ENCODE data around the gene CYB5R3.

Gene CYB5R3

GRCh38 chr22:42644422-42645340, 4.5 kb downstream of the CYB5R3 start:
- TF ChIP-seq EGR1 (IDR thresholded peaks at IDR 0.05), result no peak
- TF ChIP-seq ZBTB7A (IDR thresholded peaks at IDR 0.05; ENCODE audit: low read depth), result no peak
- TF ChIP-seq USF1 (IDR thresholded peaks at IDR 0.05), result no peak
- no peak for TF ChIP-seq CREB1 (IDR thresholded peaks at IDR 0.05; ENCODE audit: low read depth)
- TF ChIP-seq RAD21 (IDR thresholded peaks at IDR 0.05; ENCODE audit: low read depth), result no peak
- TF ChIP-seq TCF12 (IDR thresholded peaks at IDR 0.05; ENCODE audit: low read depth), result no peak
- TF ChIP-seq CEBPB (IDR thresholded peaks at IDR 0.05), result no peak
- no peak for TF ChIP-seq MAX (IDR thresholded peaks at IDR 0.05)
- no peak for TF ChIP-seq NFIC (IDR thresholded peaks at IDR 0.05)
- no peak for TF ChIP-seq YY1 (IDR thresholded peaks at IDR 0.05; ENCODE audit: low read depth)
- no peak for TF ChIP-seq EP300 (IDR thresholded peaks at IDR 0.05; ENCODE audit: borderline replicate concordance)
- TF ChIP-seq TAF1 (IDR thresholded peaks at IDR 0.05; ENCODE audit: low read depth), result no peak

GRCh38 chr22:42643634-42644421, 5.4 kb downstream of the CYB5R3 start:
- TF ChIP-seq ZBTB7A (IDR thresholded peaks at IDR 0.05; ENCODE audit: low read depth), result no peak
- TF ChIP-seq FOXM1 (IDR thresholded peaks at IDR 0.05; ENCODE audit: borderline replicate concordance, low read depth), result no peak
- no peak for TF ChIP-seq RAD21 (IDR thresholded peaks at IDR 0.05; ENCODE audit: low read depth)
- TF ChIP-seq EGR1 (IDR thresholded peaks at IDR 0.05), result no peak
- no peak for TF ChIP-seq REST (IDR thresholded peaks at IDR 0.05; ENCODE audit: low read depth)
- TF ChIP-seq TCF12 (IDR thresholded peaks at IDR 0.05; ENCODE audit: low read depth), result no peak
- TF ChIP-seq TEAD4 (IDR thresholded peaks at IDR 0.05), result no peak
- no peak for TF ChIP-seq NFIC (IDR thresholded peaks at IDR 0.05)
- no peak for TF ChIP-seq USF1 (IDR thresholded peaks at IDR 0.05)
- TF ChIP-seq YY1 (IDR thresholded peaks at IDR 0.05; ENCODE audit: low read depth), result no peak
- no peak for TF ChIP-seq CEBPB (IDR thresholded peaks at IDR 0.05)
- no peak for TF ChIP-seq TAF1 (IDR thresholded peaks at IDR 0.05; ENCODE audit: low read depth)
- no peak for TF ChIP-seq EP300 (IDR thresholded peaks at IDR 0.05; ENCODE audit: borderline replicate concordance)
- TF ChIP-seq CREB1 (IDR thresholded peaks at IDR 0.05; ENCODE audit: low read depth), result no peak

- no peak for TF ChIP-seq REST (IDR thresholded peaks at IDR 0.05; ENCODE audit: low read depth)
- TF ChIP-seq NFIC (IDR thresholded peaks at IDR 0.05), result no peak
- no peak for TF ChIP-seq FOXM1 (IDR thresholded peaks at IDR 0.05; ENCODE audit: borderline replicate concordance, low read depth)
- TF ChIP-seq USF1 (IDR thresholded peaks at IDR 0.05), result no peak
- no peak for TF ChIP-seq MAX (IDR thresholded peaks at IDR 0.05)
- no peak for TF ChIP-seq CEBPB (IDR thresholded peaks at IDR 0.05)
- no peak for TF ChIP-seq TCF12 (IDR thresholded peaks at IDR 0.05; ENCODE audit: low read depth)
- TF ChIP-seq YY1 (IDR thresholded peaks at IDR 0.05; ENCODE audit: low read depth), result no peak
- no peak for TF ChIP-seq TEAD4 (IDR thresholded peaks at IDR 0.05)
- no peak for TF ChIP-seq CREB1 (IDR thresholded peaks at IDR 0.05; ENCODE audit: low read depth)
- no peak for TF ChIP-seq EGR1 (IDR thresholded peaks at IDR 0.05)
- TF ChIP-seq ZBTB7A (IDR thresholded peaks at IDR 0.05; ENCODE audit: low read depth), result no peak
- TF ChIP-seq EP300 (IDR thresholded peaks at IDR 0.05; ENCODE audit: borderline replicate concordance), result no peak
Observed at GRCh38 chr22:42642806-42643633, 6.2 kb downstream of the CYB5R3 start.

Measured in Ishikawa (cell line).